Right kidney (tissue), 1 donor: ENCODE results near the gene ARHGEF39.
A peak's percentile ranks its signal among the peaks of the same experiment; 100 is the strongest.
"Not testable (repeated sequence)": the region's sequence is repeated elsewhere in the genome, so short reads cannot be mapped to it uniquely, and the experiment has no call there.

Experiments used
- DNase-seq: peaks from one replicate; pipeline ENCODE4 v3.0.0-alpha.2; 2016

Gene ARHGEF39

GRCh38 chr9:35618854-35619799, 45.9 kb downstream of the ARHGEF39 start:
- DNase-seq, result no peak

GRCh38 chr9:35618325-35618727, 46.7 kb downstream of the ARHGEF39 start, which contains the start of gene CD72:
Gene CD72, minus strand, starts transcription at chr9:35618413. Its CDS starts 110 bp downstream, at chr9:35618303.
- DNase-seq, result no peak

GRCh38 chr9:35617548-35617947, 47.4 kb downstream of the ARHGEF39 start:
- DNase-seq, result no peak

- DNase-seq, result peak; percentile 61
These were observed 48.1 kb downstream of the ARHGEF39 start for GRCh38 chr9:35616681-35617459.

DNA sequence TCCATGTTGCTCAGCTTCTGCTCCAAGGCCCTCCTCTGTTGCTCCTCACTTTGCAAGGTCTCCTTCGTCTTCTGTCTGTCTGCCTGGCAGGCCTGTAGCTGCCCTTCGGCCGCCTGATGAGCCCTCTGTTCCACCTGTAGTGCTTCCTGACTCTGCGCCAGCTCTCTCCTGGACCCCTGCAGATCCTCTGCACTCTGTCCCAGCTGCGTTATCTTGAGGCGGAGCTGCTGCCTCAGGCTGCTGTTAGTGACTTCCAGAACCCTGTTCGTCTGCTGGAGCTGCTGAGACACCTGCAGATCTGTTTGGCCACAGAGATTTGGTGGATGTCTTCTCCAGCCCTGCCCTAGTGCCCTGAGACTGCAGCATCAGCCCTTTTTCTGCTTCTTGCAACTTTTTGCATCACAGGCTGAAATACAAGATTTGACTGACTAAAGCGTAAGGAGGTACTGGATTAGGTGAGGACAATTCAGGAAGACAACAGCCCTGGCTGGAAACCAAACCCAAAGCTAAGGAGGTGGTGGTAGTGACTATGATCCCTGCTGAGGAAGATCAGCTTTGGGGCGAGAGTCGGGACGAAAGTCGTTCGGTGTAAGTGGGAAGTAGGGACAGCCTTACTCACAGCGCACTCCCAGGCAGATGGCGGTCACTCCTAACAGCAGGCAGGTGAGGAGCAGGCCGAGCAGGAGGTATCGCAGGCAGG, 48.9 kb downstream of the ARHGEF39 start:
- no peak for DNase-seq

DNA sequence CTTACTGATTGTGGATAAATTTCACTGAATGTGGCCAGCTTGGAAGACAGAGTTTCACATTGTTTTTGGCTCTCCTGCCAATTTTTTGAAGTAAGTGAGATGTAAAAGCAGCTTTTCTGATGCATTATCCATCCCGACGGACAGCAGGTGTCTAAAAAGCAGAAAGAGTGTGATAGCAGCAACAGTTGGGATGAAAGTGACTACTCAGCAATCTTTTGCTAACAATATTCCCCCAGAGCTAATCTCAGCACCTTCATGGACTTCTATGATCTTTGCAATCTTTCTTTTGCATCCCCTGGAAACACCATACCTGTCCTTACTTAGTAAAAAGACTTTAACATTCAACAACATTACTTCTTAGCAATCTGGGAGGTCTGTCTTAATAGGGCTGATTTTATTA, 52.2 kb downstream of the ARHGEF39 start:
- DNase-seq, result no peak

DNA sequence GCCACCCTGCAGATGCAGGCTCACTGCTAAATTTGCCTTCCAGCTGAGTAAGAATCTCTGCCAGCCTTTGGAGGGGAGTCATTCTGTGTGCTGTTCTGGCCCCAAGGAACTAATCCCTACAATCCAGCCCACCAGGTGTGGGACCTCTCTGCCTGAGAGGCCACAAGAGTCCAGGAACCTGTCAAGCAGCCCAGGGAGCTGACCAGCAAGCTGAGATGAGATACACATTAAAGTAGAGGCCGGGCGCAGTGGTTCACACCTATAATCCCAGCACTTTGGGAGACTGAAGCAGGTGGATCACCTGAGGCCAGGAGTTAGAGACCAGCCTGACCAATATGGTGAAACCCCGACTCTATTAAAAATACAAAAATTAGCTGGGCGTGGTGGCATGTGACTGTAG, 52.9 kb downstream of the ARHGEF39 start:
- not testable (repeated sequence) for DNase-seq

GRCh38 chr9:35611230-35611797, 53.7 kb downstream of the ARHGEF39 start:
- no peak for DNase-seq

GRCh38 chr9:35609820-35610163, 55.2 kb downstream of the ARHGEF39 start:
- no peak for DNase-seq
